Measurements from ENCODE around the gene MMP24.
"Not testable (repeated sequence)": the region's sequence is repeated elsewhere in the genome, so short reads cannot be mapped to it uniquely, and the experiment has no call there.

Gene MMP24

DNA sequence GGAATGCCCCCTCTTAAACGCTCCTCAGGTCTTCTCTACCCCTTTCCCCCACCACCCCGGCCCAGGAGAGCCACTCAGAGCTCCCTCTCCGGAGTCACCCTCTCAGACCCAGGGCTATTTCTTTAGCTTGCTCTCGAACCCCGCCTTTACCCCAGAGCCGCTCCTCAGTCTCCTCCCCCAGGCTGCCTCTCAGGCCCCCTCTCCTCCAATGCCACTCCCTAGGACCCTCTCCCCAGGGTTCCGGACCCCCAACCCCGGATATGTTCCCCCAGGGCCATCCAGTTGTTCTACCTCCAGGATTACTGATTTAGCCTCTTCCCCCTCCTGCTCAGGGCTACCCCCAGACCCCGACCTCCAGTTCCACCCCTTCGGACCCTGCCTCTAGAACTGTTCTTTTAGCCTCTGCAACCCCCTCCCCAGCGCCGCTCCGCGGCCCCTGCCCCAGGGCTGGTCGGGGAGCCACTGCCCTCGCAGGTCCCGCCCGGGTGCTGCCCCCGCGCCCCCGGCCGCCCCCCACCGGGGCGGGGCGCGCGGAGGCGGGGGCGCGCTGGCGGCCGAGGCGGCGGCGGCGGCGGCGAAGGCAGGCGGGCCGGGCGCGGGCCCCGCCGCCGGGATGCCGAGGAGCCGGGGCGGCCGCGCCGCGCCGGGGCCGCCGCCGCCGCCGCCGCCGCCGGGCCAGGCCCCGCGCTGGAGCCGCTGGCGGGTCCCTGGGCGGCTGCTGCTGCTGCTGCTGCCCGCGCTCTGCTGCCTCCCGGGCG is at the start of gene MMP24:
Gene MMP24, plus strand, starts transcription at position 565 of the 758 bp plus-strand sequence. Its CDS starts 49 bp downstream, at position 614.
- no peak for DNase-seq (ENCODE audit: low read depth, low spot score)

- DNase-seq (ENCODE audit: low read depth, low spot score), result no peak
Measured at GRCh38 chr20:35179292-35180212, 46.9 kb upstream of the MMP24 start.

GRCh38 chr20:35180266-35180665 is 46.2 kb upstream of the MMP24 start:
- no peak for DNase-seq (ENCODE audit: low read depth, low spot score)

DNA sequence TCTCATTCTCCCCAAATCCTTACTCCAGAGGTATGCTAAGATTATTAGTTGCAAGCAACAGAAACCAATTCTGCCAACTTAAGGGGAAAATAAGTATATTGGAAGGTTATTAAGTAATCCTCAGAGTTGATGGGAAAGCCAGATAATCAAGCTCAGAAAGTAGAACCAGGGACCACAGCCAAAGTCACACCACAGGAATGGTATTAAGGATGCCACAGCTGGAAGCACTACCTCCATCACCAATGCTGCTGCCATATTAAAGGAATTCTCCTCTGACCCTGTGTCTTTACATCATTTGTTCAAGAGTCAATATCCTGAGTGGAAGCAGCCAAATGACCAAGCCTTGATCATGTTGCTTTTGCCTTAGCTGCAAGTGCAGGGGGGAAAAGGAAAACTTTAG is 44.8 kb upstream of the MMP24 start:
- no peak for DNase-seq (ENCODE audit: low read depth, low spot score)

- not testable (repeated sequence) for DNase-seq (ENCODE audit: low read depth, low spot score)
Measured at GRCh38 chr20:35186691-35187289, 39.7 kb upstream of the MMP24 start.

- DNase-seq (ENCODE audit: low read depth, low spot score), result no peak
Measured at GRCh38 chr20:35187584-35188190, 38.8 kb upstream of the MMP24 start.

DNA sequence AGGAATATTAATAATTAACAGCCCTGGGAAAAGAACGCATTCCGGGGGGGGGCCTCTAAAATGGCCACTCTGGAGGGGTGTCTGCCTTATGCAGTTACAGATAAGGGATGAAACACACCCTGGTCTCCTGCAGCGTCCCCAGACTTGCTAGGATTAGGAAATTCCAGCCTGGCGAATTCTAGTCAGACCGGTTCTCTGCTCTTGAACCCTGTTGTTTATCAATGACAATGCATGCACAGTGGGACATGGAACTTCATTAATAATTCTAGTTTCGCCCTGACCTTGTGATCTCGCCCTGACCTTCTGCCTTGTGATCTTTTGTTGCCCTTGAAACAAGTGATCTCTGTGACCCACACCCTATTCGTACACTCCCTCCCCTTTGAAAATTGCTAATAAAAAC is 37.3 kb upstream of the MMP24 start:
- DNase-seq (ENCODE audit: low read depth, low spot score), result not testable (repeated sequence)

GRCh38 chr20:35190556-35190955 is 35.9 kb upstream of the MMP24 start:
- DNase-seq (ENCODE audit: low read depth, low spot score), result no peak

GRCh38 chr20:35191419-35192117 is 34.9 kb upstream of the MMP24 start:
- no peak for DNase-seq (ENCODE audit: low read depth, low spot score)

GRCh38 chr20:35192118-35192872 is 34.2 kb upstream of the MMP24 start:
- no peak for DNase-seq (ENCODE audit: low read depth, low spot score)

DNA sequence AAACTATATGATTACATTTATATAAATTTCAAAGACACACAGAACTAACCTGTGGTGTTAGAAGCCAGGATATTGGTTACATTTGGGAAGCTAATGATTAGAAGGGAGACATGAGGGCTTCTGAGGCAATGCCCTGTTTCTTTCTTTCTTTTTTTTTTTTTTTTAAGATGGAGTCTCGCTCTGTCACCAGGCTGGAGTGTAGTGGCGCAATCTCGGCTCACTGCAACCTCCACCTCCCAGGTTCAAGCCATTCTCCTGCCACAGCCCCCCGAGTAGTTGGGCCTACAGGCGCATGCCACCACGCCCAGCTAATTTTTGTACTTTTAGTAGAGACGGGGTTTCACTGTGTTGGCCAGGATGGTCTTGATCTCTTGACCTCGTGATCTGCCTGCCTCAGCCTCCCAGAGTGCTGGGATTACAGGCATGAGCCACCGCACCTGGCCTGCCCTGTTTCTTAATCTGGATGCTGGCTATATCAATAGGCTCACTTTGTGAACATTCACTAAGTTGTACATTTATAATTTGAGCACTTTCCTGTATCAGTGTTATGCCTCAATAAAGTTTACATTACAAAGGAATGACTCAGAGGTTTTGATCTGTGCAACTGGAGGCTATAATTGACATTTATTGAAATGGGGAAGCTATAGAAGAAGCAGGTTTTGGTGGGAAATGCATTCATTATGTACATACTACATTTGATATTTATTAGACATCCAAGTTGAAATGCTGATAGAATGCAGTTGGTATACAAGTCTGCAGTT is 33.3 kb upstream of the MMP24 start:
- DNase-seq (ENCODE audit: low read depth, low spot score), result not testable (repeated sequence)

GRCh38 chr20:35196313-35196712 is 30.2 kb upstream of the MMP24 start:
- no peak for DNase-seq (ENCODE audit: low read depth, low spot score)

GRCh38 chr20:35199740-35200139 is 26.8 kb upstream of the MMP24 start:
- no peak for DNase-seq (ENCODE audit: low read depth, low spot score)

GRCh38 chr20:35200267-35200666 is 26.2 kb upstream of the MMP24 start:
- DNase-seq (ENCODE audit: low read depth, low spot score), result no peak

DNA sequence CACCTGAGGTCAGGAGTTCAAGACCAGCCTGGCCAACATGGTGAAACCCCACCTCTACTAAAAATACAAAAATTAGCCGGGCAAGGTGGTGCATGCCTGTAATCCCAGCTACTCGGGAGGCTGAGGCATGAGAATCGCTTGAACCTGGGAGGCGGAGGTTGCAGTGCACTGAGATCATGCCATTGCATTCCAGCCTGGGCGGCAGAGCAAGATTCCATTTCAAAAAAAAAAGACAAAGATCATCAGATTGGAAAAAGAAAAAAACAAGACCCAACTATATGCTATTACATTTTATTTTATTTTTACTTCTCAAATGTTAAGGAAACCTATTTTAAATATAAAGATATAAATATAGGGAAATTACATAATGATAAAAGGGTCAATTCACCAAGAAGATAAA is 25.0 kb upstream of the MMP24 start:
- not testable (repeated sequence) for DNase-seq (ENCODE audit: low read depth, low spot score)

- no peak for DNase-seq (ENCODE audit: low read depth, low spot score)
Measured at GRCh38 chr20:35206802-35207201, 19.7 kb upstream of the MMP24 start.

- peak; percentile 65 for DNase-seq (ENCODE audit: low read depth, low spot score)
Measured at GRCh38 chr20:35207950-35208611, 18.4 kb upstream of the MMP24 start.

- DNase-seq (ENCODE audit: low read depth, low spot score), result no peak
Measured at GRCh38 chr20:35215066-35215956, 11.2 kb upstream of the MMP24 start.
